Mononuclear cell (primary cell): ENCODE data around the gene RBM22. TPM values are rescaled to one million over a fixed set of nuclear protein-coding genes. Genes with fewer than 3 reads are reported as not detected.
A peak's percentile ranks its signal among the peaks of the same experiment; 100 is the strongest.
"Not testable (repeated sequence)": the region's sequence is repeated elsewhere in the genome, so short reads cannot be mapped to it uniquely, and the experiment has no call there.

Experiments
- H3K27me3 ChIP-seq: 2 replicates; pipeline ENCODE4 v1.6.0; 2011; ENCODE audit warnings: low read length, control low read depth; ENCODE audit not compliant: insufficient read depth
- H3K4me1 ChIP-seq: 2 replicates; pipeline ENCODE4 v1.5.1; 2011; ENCODE audit warnings: mild to moderate bottlenecking, low read length, control low read depth; ENCODE audit not compliant: insufficient read depth
- H3K4me3 ChIP-seq: 2 replicates; pipeline ENCODE4 v1.5.1; 2011; ENCODE audit warnings: mild to moderate bottlenecking, low read length, moderate library complexity
- H3K9me3 ChIP-seq: 2 replicates; pipeline ENCODE4 v1.5.1; 2011; ENCODE audit warnings: low read depth, mild to moderate bottlenecking, control low read depth, low read length
- total RNA-seq: library from RNA; depleted of rRNA; stranded (reverse); fragments of >200 nt; gene quantifications from one replicate; pipeline ENCODE4 v1.2.3, GENCODE V29; 2012

RBM22 gene
- total RNA-seq = 60.0 TPM

DNA sequence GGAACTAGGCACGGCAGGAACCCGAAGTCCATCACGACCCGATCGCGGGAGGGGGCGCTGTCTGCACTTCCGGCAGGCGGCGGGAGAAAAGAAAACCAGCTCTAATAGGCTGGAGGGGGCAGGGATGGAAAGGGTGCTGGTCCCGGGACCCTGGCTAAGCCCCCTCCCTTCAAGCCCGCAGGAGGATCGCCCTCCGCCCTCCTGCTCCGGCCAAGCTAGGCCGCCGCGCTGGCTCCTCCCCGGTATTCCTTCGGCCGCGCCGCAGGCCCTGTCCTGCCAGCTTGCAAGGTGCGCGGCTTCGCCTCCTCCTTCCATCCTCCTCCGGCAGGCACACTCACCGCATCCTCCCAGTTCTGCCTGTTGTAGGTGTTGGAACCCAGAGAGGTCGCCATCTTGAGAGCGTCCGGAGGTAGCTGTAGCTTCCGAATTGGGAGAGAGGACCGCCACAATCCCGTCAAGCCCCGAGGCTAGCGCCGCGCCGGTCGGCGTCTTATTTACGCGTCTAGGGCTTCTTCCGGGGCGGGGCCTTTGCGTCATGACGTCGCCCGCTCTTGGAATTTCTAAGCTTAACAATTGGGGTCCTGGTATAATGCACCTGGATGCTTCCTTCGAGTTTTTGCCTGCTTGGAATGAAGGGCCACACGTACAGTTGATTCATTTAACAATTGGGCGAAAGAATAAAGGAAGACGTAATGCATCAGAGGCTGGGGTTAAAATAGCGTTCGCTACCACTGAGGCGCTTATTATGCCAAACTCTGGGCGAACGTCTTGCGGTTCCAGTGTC, at the start of gene RBM22:
TSS of gene RBM22 (minus strand) at position 469 of the 784 bp plus-strand sequence. CDS start at position 392, 77 bp downstream.
- no peaks in the 10 kb centered on the region for H3K9me3 ChIP-seq
- peaks cover 21% of the 10 kb centered on the region for H3K4me1 ChIP-seq
- peak within 1 kb of the TSS; percentile 94 for H3K4me3 ChIP-seq
- H3K27me3 ChIP-seq = no peaks in the 10 kb centered on the region

DNA sequence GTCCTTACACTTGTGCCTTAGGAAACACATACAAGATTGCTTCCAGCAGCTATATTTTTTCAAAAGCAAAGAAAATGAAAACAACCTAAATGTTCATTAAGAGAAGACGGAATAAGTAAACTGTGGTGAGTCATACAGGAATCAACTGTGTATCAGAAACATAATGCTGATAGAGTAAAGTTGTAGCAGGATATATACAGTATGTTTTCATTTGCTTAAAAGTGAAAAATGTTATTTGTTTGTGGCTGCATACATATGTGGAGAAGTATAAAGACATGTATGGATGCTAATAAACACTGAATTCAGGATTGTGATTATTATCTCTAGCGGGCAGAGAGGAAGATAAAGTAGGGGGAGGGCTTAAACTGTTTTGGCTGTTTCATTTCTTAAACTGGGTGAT, 49.6 kb upstream of the RBM22 start:
- H3K27me3 ChIP-seq = no peaks in the 10 kb centered on the region
- no peaks in the 10 kb centered on the region for H3K4me1 ChIP-seq
- no peaks in the 10 kb centered on the region for H3K9me3 ChIP-seq
- no peak overlapping the region for H3K4me3 ChIP-seq

DNA sequence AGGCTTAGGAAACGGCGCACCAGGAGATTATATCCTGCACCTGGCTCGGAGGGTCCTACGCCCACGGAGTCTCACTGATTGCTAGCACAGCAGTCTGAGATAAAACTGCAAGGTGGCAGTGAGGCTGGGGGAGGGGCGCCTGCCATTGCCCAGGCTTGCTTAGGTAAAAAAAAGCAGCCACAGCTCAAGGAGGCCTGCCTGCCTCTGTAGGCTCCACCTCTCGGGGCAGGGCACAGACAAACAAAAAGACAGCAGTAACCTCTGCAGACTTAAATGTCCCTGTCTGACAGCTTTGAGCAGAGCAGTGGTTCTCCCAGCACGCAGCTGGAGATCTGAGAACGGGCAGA, 42.3 kb upstream of the RBM22 start:
- not testable (repeated sequence) for H3K27me3 ChIP-seq, H3K9me3 ChIP-seq, H3K4me1 ChIP-seq, H3K4me3 ChIP-seq

DNA sequence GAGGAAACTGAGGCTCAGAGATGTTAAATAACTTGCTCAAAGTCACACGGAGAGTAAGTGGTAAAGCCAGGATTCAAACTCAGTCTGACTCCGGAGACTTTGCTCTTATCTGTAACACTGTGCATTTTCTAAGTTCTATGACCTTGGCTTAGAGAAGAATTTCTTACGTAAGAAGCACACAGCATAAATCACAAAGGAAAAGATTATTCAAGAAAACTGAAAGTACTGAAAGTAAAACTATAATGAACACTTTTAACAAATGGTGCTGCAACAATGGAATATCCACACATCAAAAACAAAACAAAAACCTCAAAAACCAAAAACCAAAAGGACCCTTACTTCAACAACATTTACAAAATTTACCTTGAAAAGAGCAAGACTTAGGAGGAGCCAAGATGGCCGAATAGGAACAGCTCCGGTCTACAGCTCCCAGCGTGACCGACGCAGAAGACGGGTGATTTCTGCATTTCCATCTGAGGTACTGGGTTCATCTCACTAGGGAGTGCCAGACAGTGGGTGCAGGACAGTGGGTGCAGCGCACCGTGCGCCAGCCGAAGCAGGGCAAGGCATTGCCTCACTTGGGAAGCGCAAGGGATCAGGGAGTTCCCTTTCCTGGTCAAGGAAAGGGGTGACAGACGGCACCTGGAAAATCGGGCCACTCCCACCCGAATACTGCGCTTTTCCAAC, 41.7 kb upstream of the RBM22 start:
- not testable (repeated sequence) for H3K4me1 ChIP-seq, H3K9me3 ChIP-seq, H3K4me3 ChIP-seq, H3K27me3 ChIP-seq

DNA sequence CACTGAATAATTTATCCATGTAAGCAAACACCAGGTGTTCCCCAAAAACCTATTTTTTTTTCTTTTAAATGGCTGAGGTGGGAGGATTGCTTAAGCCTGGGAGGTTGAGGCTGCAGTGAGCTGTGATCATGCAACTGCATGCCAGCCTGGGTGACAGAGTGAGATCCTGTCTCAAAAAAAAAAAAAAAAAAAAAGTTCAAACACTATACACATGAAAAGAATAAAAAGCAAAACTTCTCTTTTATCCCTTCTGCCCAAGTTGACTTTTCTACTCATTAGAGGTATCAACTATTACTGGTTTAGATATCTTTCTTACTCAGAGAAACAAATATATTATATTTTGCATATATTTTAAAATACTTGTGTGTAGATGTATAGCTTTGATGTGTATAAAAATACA, 40.1 kb upstream of the RBM22 start:
- Histone ChIP-seq H3K4me3 (no peak overlapping the region), H3K4me1 (peaks cover 5% of the 10 kb centered on the region), H3K27me3 (no peaks in the 10 kb centered on the region), H3K9me3 (no peaks in the 10 kb centered on the region)

DNA sequence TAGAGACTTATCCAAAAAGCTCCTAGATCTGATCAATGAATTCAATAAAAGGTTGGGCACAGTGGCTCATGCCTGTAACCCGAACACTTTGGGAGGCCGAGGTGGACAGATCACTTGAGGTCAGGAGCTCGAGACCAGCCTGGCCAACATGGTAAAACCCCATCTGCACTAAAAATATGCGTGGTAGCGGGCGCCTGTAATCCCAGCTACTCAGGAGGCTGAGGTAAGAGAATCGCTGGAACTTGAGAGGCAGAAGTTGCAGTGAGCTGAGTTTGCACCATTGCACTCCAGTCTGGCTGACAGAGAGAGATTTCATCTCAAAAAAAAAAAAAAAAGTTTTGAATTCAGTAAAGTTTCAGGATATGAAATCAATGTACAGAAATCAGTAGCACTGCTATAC, 38.0 kb upstream of the RBM22 start:
- H3K4me3 ChIP-seq = no peak overlapping the region
- H3K27me3 ChIP-seq = no peaks in the 10 kb centered on the region
- H3K9me3 ChIP-seq = no peaks in the 10 kb centered on the region
- H3K4me1 ChIP-seq = peaks cover 23% of the 10 kb centered on the region

DNA sequence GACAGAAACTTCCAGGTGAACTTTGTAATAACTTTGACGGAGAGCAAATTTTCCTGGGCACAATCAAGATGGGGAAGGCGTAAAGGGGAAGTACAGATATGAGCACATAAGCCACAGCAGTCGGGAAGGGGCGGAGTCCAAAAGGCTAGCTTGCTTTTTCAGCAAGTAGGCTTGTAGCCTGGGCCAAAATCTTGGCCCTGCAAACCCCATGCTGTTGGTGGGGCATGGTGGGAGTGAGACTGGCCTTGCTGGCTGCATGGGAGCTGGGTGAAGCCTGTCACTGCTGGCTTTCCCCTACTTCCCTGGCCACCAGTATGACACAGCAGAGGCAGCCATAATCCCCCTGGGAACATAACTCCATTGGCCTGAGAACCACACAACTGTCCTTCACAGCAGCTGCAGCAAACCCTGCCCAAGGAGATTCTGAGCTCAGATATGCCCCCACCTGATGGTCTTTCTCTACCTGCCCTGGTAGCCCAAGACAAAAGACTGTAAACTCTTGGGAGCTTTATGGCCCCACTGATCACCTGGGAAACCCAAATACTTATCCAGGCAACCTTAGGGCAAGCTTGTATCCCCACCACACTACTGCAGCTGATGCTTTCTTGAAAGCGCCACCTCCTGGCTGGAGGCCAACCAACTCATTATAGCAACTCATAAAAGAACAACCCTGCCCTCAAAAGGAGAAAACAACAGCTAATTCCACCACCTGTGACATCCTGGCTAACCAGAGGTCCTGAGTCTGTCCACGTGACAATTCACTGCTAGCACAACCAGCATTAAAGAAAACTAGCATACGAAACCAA, 33.9 kb upstream of the RBM22 start:
- H3K4me3 ChIP-seq = peak overlapping the region; percentile 42
- no peaks in the 10 kb centered on the region for H3K27me3 ChIP-seq
- peaks cover 25% of the 10 kb centered on the region for H3K4me1 ChIP-seq
- H3K9me3 ChIP-seq = no peaks in the 10 kb centered on the region

DNA sequence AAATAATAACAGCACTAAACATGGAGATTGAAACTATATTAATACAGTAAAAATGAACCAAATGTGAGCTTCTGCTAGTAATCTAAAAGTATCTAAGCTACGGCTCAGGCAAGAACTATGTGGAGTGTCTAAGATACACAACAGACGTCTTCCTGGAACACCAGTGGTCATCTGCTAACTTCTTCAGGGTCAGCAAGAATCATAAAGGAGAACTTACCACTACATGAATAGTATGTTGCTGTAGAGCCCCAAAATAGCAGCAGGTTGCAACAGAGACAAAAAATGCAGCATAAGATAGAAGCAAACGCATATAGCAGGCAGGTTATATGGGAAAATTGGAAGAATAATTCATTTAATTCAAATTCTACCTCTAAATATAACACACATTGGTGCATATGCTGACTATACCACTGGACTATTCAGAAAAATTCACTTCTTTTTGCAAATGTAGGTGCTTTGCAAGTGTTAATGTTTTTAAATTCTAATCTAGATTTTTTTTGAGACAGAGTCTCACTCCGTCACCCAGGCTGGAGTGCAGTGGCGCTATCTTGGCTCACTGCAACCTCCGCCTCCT, 30.9 kb upstream of the RBM22 start:
- H3K9me3 ChIP-seq = no peaks in the 10 kb centered on the region
- peaks cover 20% of the 10 kb centered on the region for H3K4me1 ChIP-seq
- no peak overlapping the region for H3K4me3 ChIP-seq
- no peaks in the 10 kb centered on the region for H3K27me3 ChIP-seq

DNA sequence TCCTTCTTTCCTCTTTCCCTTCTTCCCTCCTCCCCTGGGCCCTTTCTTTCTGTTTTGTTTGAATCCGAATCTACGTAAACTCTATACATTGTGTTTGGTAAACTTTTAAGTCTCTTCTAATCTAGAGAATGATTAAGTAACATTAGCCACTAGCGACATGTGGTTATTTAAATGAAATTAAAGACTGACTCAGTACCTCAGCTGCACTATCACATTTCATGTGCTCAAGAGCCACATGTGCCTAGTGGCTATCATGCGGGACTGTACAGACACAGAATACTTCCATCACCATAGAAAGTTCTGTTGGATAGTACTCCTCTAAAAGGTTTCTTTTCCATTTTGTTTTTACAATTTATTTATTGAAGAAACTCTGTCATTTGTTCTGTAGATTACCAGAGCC, 29.0 kb upstream of the RBM22 start:
- Histone ChIP-seq H3K27me3 (no peaks in the 10 kb centered on the region), H3K9me3 (no peaks in the 10 kb centered on the region), H3K4me1 (peaks cover 12% of the 10 kb centered on the region), H3K4me3 (no peak overlapping the region)

DNA sequence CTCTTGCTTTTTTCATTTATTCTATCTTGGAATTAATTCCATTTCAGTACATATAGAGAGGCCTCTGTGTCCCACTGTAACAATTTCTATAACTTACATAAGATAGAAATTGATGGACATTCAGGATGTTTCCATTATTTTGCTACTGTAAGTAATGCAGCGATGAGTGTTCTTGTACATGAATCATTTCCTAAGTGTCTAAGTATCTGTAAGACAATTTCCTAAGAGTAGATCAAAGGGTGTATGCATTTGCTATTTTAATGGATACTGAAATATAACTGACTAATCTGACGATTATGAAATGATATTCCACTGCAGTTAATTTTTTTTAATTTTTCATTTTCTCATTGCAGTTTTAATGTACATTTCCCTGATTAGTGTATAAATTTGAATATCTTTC, 23.0 kb upstream of the RBM22 start:
- no peaks in the 10 kb centered on the region for H3K9me3 ChIP-seq
- H3K4me3 ChIP-seq = no peak overlapping the region
- H3K4me1 ChIP-seq = no peaks in the 10 kb centered on the region
- no peaks in the 10 kb centered on the region for H3K27me3 ChIP-seq

DNA sequence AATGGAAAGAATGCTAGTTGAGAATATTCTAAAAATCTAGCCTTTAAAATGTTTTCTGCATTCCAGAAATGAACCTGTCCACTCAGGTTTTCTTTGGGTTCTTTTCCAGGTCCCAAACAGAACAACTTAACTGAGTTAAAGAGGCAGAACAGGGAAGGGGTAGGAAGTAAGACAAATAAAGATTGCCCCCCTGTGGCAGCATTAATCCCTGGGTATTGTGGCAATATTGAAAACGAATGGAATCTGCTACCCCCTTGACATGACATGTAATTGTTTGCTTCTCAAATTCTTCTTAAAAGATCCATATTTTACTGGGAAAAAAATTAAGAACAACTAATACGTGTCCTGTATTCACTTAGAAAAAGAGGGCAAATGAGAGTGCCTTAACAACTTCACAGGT, 9.3 kb upstream of the RBM22 start:
- Histone ChIP-seq H3K4me1 (no peaks in the 10 kb centered on the region), H3K4me3 (no peak overlapping the region), H3K27me3 (no peaks in the 10 kb centered on the region), H3K9me3 (no peaks in the 10 kb centered on the region)

DNA sequence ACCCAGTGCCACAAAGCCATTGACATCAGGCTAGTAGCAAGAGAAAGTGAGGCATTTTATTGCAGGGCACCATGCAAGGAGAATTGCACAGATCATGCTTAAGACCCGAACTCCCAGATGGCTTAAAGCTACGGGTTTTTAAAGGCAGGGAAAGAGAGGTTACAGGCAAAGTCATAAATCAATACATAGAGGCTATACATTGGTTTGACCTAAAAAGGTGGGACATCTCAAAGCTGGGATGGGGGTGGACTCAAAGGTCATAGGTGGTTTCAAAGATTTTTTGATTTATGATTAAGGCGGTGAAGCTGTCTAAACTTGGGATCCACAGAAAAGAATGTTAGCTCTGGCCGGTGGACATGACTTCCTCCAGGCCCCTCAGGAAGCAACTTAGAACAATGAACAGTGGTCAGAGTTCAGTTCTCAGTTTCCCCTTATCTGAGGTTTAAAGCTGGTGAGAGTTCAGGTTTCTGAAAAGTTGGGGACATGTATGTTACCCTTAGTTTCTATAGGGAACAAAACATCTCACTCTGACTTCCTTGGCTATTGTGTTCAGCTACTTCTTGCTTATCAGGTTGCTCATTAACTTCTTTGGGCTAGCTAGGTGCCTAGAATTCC, 6.0 kb upstream of the RBM22 start:
- Histone ChIP-seq H3K9me3 (no peaks in the 10 kb centered on the region), H3K4me3 (no peak overlapping the region), H3K27me3 (no peaks in the 10 kb centered on the region), H3K4me1 (no peaks in the 10 kb centered on the region)

DNA sequence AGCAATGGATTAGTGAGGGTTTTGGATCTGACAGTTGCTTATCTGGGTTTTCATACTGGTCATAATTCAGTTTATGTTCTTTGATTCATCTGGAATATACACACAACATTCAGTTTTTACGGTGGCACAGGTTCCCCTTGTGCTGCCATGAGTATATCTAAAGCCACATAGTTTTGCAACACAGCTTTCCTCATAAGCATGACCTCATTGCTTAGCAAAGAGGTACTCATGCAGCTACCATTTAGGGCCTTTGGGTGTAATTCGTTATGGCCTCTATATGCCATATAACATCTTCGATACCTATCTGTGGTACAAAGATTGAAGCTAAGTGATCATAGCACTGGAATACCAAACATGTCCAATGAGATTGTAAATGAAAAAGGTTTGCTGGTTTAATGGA, 2.9 kb upstream of the RBM22 start:
- Histone ChIP-seq H3K4me1 (peaks cover 19% of the 10 kb centered on the region), H3K9me3 (no peaks in the 10 kb centered on the region), H3K27me3 (no peaks in the 10 kb centered on the region), H3K4me3 (no peak overlapping the region)

DNA sequence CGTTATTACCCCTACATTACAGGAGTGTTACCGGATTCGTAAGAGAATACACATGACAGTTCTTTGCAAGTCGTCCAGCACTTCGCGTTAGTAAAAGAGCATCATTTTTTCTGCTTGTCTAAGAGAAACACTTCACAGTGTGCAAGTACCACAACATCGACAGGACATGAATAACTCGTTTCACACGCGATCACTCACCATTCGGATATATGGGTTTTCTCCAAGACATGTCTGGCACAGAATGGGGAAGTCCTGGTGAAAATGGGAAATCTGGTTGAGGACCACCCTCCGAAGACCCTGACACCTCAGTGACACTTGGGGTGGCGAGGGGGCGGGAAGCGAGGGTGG, 642 bp downstream of the RBM22 start:
- Histone ChIP-seq H3K4me3 (peak overlapping the region; percentile 94), H3K4me1 (peaks cover 21% of the 10 kb centered on the region), H3K9me3 (no peaks in the 10 kb centered on the region), H3K27me3 (no peaks in the 10 kb centered on the region)

DNA sequence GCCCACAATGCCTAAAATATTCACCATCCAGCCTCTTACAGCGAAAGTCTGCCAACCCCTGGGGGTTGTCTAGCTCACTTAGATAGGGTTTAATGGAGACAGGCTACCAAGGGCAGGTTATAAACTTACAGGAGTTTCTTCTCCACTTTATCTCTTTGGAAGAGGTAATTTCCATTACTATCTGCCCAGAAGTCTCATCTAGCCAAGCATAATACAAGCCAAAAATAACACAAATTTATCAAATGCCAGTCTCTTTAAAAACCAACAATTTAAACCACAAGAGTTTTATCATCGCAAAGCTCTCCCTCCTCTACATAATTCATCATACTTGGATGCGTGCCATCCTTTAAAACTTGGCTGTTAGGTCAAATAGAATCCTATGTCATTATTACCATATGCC, 6.2 kb downstream of the RBM22 start:
- no peaks in the 10 kb centered on the region for H3K9me3 ChIP-seq
- H3K4me1 ChIP-seq = peaks cover 9% of the 10 kb centered on the region
- no peaks in the 10 kb centered on the region for H3K27me3 ChIP-seq
- H3K4me3 ChIP-seq = no peak overlapping the region
